GM21367 (cell line): ENCODE data around the gene ATP8B4.
"Not testable (repeated sequence)": the region's sequence is repeated elsewhere in the genome, so short reads cannot be mapped to it uniquely, and the experiment has no call there.

Source experiments
- ATAC-seq: cut with Tn5 transposase; IDR thresholded peaks from one replicate; pipeline ENCODE4 v1.9.1; 2021; ENCODE audit not compliant: unreplicated experiment

ATP8B4 gene, protein sequence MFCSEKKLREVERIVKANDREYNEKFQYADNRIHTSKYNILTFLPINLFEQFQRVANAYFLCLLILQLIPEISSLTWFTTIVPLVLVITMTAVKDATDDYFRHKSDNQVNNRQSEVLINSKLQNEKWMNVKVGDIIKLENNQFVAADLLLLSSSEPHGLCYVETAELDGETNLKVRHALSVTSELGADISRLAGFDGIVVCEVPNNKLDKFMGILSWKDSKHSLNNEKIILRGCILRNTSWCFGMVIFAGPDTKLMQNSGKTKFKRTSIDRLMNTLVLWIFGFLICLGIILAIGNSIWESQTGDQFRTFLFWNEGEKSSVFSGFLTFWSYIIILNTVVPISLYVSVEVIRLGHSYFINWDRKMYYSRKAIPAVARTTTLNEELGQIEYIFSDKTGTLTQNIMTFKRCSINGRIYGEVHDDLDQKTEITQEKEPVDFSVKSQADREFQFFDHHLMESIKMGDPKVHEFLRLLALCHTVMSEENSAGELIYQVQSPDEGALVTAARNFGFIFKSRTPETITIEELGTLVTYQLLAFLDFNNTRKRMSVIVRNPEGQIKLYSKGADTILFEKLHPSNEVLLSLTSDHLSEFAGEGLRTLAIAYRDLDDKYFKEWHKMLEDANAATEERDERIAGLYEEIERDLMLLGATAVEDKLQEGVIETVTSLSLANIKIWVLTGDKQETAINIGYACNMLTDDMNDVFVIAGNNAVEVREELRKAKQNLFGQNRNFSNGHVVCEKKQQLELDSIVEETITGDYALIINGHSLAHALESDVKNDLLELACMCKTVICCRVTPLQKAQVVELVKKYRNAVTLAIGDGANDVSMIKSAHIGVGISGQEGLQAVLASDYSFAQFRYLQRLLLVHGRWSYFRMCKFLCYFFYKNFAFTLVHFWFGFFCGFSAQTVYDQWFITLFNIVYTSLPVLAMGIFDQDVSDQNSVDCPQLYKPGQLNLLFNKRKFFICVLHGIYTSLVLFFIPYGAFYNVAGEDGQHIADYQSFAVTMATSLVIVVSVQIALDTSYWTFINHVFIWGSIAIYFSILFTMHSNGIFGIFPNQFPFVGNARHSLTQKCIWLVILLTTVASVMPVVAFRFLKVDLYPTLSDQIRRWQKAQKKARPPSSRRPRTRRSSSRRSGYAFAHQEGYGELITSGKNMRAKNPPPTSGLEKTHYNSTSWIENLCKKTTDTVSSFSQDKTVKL

DNA sequence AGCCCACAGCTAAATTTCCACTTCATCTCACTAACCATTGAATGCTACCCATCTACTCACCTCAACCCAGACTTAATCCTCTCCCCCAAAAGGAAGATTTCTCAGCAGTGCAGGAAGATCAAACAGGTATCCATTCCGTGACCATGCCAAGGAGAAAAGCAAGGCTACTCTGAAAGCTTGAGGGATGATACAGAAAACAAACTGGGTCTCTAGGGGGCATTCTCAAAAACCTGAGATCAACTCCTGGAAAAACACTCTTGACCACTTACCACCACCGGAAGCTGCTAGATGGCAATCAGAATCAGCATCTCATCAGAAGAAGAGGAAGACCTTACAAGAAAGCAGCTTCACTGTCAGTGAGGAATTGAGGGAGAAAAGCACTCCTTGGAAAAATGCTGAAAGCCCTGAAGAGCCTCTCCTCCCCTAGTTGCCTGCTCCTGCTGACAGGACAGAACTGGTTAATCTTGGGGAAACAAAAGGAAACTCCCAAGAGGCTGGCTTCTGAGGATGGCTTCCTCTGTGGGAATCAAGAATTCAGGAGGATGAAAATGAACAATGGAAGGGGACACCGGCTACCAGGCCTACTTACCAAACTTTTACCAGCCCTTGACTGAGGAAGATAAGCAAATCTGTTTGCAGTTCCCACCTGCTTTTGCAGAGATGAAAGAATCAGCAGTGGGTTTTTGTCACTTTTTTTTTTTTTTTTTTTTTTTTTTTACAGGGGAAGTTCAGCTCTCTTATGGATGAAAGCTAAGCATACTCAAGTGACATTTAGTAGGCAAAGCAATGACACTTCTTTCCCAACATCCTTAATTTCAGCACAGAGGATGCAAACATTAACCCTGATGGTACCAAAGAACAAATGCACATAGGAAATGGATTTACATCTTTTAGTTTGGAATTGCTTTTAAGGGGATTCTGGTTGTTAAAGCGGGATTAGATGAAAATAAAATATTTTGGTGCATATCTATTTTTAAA lies at the start of gene ATP8B4:
Gene ATP8B4 (minus strand): TSS at position 171 of the 978 bp plus-strand sequence. CDS start 12,267 bp downstream, outside the sequence.
- ATAC-seq, result no peak

DNA sequence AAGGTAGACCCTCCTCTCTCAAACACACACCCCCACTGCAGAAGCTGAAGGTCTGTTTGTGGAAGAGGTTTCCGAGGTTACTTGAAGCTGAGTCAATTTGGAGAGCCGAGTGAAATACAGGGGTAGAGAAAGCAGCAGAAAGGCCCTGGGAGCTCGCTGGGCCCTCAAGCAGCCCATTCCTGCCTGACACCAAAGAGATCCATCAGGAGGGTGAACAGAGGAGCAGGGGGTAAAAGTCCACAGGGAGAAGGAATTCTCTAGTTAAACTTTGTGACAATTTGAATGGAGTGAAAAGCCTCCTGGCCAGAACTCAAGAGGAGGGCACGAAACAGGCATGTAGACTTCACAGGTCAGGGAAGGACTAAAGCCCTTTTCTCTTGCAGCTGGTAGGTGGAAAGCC lies 49.3 kb upstream of the ATP8B4 start:
- no peak for ATAC-seq

DNA sequence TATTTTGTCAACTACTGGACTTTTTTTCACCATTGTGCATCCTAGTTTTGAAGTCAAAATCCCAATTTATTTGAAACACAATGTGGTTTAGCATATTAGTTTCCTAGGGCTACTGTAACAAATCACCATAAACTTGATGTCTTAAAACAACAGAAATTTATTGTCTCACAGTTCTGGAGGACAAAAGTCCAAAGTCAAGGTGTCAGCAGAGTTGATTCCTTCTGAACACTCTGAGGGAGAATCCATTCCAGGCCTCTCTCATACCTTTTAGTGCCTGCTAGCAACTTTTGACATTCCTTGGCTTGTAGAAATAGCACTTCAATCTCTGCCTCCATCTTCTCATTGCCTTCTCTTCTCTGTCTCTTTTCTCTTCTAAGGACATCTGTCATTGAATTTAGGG lies 48.1 kb upstream of the ATP8B4 start:
- ATAC-seq, result no peak

DNA sequence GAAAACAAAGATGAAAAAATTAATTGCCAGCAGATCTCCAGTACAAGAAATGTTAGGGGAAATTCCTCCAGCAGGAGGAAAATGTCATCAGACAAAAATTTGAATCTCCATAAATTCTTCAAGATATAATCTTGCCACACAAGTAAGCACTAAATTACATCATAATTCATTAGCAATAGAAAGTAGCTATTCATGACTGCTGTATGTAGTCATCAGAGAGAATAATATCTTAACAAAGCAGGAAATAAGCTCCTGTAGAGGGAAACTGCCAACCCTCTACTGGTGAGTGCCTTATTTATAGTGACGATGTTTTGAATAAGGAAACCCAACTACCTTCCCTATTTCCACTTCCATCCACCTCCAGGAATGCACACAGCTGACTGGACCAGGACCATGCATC lies 47.2 kb upstream of the ATP8B4 start:
- ATAC-seq, result no peak

DNA sequence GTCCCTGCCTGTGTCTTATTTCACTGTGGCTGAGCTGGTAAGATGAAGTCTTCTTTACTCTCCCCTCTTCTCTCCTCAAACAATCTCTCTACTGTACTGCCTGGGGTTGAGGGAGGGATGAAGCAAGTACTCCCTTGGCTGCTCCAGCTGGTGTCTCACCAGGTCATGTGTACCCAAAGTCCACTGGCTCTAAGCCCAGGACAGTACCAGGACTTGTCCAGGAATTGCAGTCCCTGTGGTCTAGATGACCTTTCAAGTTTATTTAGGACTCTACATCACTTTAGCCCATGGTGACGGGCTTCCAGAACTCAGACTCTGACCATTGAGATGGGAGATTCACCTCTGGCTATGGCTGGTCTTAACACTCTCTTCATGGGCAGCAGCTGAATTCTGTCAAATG lies 45.4 kb upstream of the ATP8B4 start:
- ATAC-seq, result no peak

DNA sequence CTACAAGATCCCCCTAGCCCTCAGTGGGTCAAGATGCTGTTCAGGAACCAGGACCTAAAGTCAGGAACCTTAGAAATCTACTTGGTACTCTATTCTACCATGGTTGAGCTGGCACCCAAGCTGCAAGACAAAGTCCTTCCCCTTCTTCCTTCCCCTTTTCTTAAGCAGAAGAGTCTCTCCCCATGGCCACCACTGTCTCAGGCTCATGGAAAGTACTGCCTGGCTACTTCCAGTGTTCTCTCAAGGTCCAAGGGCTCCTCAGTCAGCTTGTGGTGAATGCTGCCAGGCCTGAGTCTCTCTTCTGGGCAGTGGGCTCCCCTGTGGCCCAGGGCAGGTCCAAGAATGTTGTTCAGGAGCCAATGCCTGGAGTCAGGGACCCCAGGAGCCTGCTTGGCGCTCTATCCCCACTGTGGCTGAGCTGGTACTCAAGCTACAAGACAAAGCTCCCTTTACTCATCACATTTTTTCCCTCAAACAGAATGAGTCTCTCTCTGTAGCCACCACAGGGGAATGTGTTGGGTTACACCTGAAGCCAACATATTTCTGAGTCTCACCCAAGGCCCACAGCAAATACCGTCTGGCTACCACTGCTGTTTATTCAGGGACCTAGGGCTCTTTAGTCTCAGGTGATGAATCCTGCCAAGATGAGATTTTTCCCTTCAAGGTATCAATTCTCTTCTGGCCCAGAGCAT lies 44.8 kb upstream of the ATP8B4 start:
- ATAC-seq, result no peak

DNA sequence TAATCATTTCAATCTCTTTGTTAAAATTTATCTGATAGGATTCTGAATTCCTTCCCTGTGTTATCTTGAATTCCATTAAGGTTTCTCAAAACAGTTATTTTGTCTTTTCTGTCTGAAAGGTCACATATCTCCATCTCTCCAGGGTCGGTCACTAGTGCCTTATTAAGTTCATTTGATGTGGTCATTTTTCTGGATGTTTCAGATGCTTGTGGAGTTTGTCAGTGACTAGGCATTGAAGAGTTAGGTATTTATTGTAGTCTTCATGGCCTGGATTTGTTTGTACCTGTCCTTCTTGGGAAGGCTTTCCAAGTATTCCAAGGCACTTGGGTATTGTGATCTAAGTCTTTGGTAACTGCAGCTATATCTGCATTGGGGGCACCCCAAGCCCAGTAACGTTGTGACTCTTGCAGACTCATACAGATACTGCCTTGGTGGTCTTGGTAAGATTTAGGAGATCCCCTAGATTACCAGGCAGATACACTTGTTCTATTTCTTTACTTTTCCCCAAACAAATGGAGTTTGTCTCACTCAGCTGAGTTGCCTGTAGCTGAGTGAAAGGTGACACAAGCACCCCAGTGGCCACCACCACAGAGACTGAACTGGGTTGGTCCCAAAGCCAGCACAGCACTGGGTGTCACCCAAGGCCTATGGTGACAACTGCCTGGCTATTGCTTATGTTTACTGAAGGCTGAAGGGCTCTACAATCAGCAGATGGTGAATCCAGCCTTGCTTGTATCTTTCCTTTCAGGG lies 44.1 kb upstream of the ATP8B4 start:
- no peak for ATAC-seq

DNA sequence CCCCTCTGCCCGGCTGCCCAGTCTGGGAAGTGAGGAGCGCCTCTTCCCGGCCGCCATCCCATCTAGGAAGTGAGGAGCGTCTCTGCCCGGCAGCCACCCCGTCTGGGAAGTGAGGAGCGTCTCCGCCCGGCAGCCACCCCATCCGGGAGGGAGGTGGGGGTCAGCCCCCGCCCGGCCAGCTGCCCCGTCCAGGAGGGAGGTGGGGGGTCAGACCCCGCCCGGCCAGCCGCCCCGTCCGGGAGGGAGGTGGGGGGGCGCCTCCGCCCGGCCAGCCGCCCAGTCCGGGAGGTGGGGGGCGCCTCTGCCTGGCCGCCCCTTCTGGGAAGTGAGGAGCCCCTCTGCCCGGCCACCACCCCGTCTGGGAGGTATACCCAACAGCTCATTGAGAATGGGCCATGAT lies 39.2 kb upstream of the ATP8B4 start:
- ATAC-seq, result not testable (repeated sequence)

DNA sequence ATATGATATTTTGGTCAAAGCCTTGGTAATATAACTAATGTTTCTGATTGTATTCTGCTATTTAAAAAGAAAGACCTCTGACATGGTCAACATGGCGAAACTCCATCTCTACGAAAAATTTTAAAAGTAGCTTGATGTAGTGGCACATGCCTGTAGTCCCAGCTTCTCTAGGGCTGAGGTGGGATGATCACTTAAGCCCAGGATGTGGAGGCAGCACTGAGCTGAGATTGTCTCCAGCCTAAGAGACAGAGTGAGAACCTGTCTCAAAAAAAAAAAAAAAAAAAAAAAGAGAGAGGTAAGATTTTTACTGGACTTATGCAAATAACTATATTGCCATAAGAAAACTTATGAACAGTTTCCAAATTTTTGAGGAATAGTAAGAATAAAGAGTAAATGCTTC lies 32.4 kb upstream of the ATP8B4 start:
- no peak for ATAC-seq

DNA sequence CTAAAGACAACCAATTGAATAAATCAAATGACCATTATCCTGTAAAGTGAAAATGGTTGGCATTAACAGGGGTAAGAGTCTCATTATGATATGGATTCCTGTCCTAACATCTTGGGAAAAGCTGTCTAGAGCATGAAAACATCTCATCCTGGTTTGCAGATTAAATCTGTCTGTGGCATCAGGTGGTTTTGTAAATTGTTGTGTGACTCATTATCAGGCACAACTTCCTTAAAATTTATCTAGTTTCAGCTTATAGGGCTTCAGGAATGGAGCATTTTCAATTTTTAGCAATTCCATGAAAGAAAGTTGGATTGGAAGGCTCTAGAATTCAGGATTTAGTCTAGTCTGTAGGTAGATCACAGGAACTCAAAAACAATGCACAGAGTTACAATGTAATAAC lies 31.8 kb upstream of the ATP8B4 start:
- ATAC-seq, result no peak

DNA sequence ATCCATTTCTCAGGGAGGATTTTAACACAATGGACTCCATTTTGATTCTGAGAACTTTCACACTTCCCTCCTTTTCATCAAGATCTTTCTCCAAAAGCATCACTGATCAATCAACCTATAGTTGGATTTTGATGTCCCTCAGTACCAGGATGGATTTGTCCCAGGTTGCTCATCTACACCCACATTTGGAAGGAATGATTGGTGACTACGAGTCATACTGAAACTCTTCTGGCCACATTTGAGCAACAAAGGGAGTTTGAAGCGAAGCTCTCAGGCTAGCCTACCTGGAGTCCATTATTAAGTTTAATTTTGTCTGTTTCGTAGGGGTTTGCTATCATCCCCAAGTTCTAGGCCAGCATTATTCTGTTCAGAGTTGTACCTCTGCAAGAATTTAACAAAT lies 31.3 kb upstream of the ATP8B4 start:
- ATAC-seq, result no peak

DNA sequence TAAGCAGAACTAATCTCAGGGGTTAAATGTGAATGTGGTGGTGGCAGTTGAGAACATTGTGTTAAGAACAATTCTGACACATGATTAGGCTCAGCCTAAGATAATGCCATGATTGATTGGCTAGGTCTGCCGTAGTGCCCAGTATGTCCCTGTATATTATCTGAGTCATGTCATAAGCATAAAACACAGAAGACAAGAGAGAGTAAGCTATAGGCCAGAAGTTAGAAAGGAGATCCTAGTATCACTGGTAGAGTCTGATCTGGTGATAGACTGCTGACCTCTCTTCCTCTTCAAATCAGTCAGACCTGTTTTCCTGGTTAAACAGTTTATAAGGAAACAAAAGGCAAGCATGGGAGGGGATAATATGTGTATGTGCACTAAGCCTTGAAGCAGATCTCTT lies 30.1 kb upstream of the ATP8B4 start:
- no peak for ATAC-seq

DNA sequence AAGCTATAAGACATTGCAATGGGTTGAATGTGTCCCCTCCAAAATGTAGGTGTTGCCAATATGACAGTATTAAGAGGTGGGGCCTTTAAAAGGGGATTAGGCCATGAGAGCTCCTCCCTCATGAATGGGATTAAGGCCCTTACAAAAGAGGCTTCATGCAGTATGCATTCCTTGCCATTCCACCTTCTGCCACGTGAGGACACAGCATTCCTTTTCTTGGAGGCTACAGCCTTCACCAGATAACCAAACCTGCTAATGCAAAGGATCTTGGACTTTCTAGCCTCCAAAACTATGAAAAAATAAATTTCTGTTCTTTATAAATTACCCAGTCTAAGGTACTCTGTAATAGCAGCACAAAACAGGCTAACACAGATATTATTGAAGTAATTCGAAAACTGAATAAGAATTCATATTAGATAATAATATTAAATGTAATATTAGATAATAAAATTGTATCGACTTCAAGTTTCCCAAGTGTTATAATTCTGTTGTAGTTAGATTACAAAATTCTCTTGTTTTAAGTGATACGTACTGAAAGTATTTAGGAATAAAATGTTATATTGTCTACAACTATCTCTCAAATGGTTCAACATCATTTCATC lies 29.4 kb upstream of the ATP8B4 start:
- ATAC-seq, result no peak

DNA sequence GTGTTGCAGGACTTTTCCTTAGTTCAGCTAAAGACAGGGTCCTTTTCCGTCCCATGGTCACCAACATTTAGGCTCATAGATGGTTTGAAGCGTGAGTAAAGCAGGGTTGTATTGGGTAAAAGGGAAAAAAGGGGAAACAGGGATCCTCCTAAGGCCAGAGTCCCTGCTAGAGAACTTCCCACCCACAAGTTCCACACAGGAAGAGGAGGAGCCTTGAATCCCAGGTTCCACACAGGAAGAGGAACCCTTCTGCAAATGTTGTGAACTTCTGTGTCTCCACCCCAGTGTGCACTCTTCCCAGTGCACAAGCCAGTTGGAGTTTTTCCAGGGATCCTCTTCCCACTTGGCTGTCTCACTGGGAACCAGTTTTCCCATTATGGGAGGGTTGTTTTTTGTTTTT lies 27.6 kb upstream of the ATP8B4 start:
- ATAC-seq, result no peak

DNA sequence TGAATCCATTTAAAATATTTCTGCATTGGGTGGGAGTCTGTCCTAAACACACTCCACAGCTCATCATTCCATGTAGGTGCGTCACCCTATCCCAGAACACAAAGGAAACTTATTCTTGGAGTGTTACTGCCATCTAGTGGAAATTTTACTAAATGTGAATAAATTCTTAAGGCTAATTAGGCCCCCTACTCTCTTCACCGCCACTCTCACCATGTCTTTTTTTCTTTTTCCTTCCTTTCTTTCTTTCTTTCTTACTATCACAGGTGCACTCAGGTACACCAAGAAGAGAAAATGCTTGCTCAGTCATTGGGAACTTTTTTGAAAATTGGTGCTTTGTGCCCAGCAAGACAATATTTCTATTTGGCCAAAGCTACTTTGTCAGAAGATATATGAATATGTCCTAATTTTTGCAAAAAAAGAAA lies 26.4 kb upstream of the ATP8B4 start:
- ATAC-seq, result no peak

DNA sequence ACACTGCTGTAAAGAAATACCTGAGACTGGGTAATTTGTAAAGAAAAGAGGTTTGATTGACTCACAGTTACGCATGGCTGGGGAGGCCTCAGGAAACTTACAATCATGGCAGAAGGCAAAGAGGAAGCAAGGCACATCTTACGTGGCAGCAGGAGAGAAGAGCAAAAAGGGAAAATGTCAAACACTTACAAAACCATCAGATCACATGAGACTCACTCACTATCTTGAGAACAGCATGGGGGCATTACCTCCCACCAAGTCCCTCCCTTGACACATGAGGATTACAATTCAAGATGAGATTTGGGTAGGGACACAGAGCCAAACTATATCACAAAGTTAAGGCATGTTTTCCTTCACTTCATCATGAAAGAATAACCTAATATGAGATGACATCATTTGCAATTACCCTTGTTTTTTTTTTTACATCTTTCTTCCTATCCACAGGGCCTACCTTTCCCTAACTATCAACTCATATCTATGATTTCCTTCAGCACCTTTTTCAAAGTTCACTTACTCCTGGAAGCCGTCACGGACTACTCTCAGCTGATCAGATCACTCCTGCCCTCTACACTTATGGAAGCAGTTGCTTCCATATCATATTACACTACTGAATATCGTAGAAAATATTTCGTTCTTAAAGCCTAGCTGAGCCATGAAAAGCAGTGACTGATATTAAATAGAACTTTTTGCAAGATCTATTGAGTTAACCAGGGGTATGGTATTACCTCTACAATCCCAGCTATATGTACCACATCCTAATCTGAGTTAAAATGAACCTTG lies 25.5 kb upstream of the ATP8B4 start:
- no peak for ATAC-seq

DNA sequence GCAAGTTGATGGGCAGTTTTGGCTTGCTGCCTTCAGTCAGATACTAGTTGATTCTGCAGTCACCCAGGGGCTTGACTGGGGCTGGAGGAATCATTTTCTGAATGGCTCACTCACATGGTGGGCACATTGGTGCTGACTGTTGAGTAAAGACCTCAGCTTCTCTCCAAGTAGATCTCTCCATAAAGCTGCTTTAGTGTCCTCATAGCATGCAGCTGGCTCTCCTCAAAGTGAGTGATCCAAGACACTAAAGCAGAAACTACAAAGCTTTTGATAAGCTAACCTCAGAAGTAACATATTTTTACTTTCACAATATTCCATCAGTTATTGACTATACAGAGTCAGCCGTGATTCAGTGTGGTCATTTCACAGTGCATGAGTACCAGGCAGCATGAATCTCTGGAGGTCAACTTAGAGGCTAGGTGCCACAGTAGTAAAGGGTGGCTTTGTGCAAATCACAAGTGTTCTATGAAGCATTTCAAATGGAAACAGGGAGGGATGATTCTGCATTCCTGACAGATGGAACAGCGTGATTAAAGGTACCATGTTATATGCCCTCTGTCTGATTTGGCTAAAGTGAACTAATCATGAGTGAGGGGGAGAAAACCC lies 24.3 kb upstream of the ATP8B4 start:
- no peak for ATAC-seq
